IMR-90 (cell line): ENCODE measurements around the gene DDX20. TPM values are rescaled to one million over a fixed set of nuclear protein-coding genes. Genes with fewer than 3 reads are reported as not detected.

Source experiments
- ATAC-seq: fragments of 200-7000 bp; cut with Tn5 transposase; 2 replicates; pipeline ENCODE4 v1.9.1; 2020; ENCODE audit warnings: low read depth, mild to moderate bottlenecking, moderate library complexity
- BruUV-seq: library from RNA; stranded (reverse); fragments of 400-500 nt; replicated peaks from 2 replicates; lab custom pipeline; 2021; lab: Mats Ljungman, UMichigan
- CTCF ChIA-PET: fragments of 300-600 bp; formaldehyde crosslinking; extraction: SDS; loops from one replicate; lab custom pipeline; 2021; ENCODE audit warnings: antibody characterized with exemption; lab: Yijun Ruan, JAX
- POLR2A ChIA-PET: fragments of 300-600 bp; sonication (Branson Sonifier 250); formaldehyde crosslinking; loops from one replicate; lab custom pipeline; 2022; ENCODE audit warnings: antibody characterized with exemption; ENCODE audit not compliant: unreplicated experiment; lab: Charles Lee
- DNase-seq: peaks from one replicate; pipeline ENCODE4 v3.0.0; 2013
- H2AFZ ChIP-seq: replicated peaks from 2 replicates; pipeline ENCODE3; 2013; ENCODE audit warnings: low read length, mild to moderate bottlenecking; ENCODE audit not compliant: poor library complexity
- H2AK5ac ChIP-seq: 2 replicates; pipeline ENCODE4 v1.6.1; 2013; ENCODE audit warnings: low read depth, low read length, inconsistent platforms
- H2AK9ac ChIP-seq: replicated peaks from 2 replicates; pipeline ENCODE3; 2013; ENCODE audit warnings: mild to moderate bottlenecking, low read depth, low read length, moderate library complexity; ENCODE audit not compliant: poor library complexity
- H2BK120ac ChIP-seq: 2 replicates; pipeline ENCODE4 v1.6.1; 2013; ENCODE audit warnings: low read depth, low read length, inconsistent platforms
- H2BK15ac ChIP-seq: 3 replicates; pipeline ENCODE4 v1.6.1; 2013; ENCODE audit warnings: low read depth, low read length, inconsistent platforms
- H2BK20ac ChIP-seq: 2 replicates; pipeline ENCODE4 v1.6.1; 2013; ENCODE audit warnings: low read depth, mild to moderate bottlenecking, inconsistent platforms, low read length, moderate library complexity
- H2BK5ac ChIP-seq: 2 replicates; pipeline ENCODE4 v1.6.1; 2013; ENCODE audit warnings: mild to moderate bottlenecking, low read depth, low read length, inconsistent platforms; ENCODE audit not compliant: poor library complexity, severe bottlenecking
- H3K14ac ChIP-seq: replicated peaks from 2 replicates; pipeline ENCODE4 v1.6.1; 2013; ENCODE audit warnings: low read depth, low read length, inconsistent platforms
- H3K18ac ChIP-seq: 2 replicates; pipeline ENCODE4 v1.6.1; 2013; ENCODE audit warnings: low read depth, low read length, control low read depth
- H3K23ac ChIP-seq: 2 replicates; pipeline ENCODE4 v1.6.1; 2013; ENCODE audit warnings: low read depth, low read length, inconsistent platforms
- H3K27ac ChIP-seq: 2 replicates; pipeline ENCODE4 v1.5.1; 2013; ENCODE audit warnings: mild to moderate bottlenecking, control low read depth, low read length; ENCODE audit not compliant: insufficient read depth
- H3K27me3 ChIP-seq: 2 replicates; pipeline ENCODE4 v1.6.1; 2013; ENCODE audit warnings: low read length; ENCODE audit not compliant: control insufficient read depth, insufficient read depth
- H3K36me3 ChIP-seq: 2 replicates; pipeline ENCODE4 v1.6.1; 2013; ENCODE audit warnings: low read length, mixed read lengths; ENCODE audit not compliant: control insufficient read depth, insufficient read depth
- H3K4ac ChIP-seq: 2 replicates; pipeline ENCODE4 v1.6.1; 2013; ENCODE audit warnings: low read depth, low read length, inconsistent platforms
- H3K4me1 ChIP-seq: 2 replicates; pipeline ENCODE4 v1.6.1; 2013; ENCODE audit warnings: low read length, mixed read lengths; ENCODE audit not compliant: control insufficient read depth, insufficient read depth
- H3K4me2 ChIP-seq: 2 replicates; pipeline ENCODE4 v1.6.1; 2013; ENCODE audit warnings: low read depth, mild to moderate bottlenecking, control low read depth, low read length, moderate library complexity
- H3K4me3 ChIP-seq: 2 replicates; pipeline ENCODE4 v1.5.1; 2013; ENCODE audit warnings: low read depth, mild to moderate bottlenecking, control low read depth, low read length, moderate library complexity; ENCODE audit not compliant: insufficient read depth
- H3K56ac ChIP-seq: 2 replicates; pipeline ENCODE4 v1.6.1; 2013; ENCODE audit warnings: low read length, inconsistent platforms; ENCODE audit not compliant: insufficient read depth; ENCODE audit errors: extremely low read depth
- H3K79me1 ChIP-seq, 2 experiments: 2 replicates each; pipeline ENCODE4 v1.6.1; 2013; ENCODE audit warnings: low read length in 2 of 2, inconsistent platforms in 1 of 2, low read depth in 1 of 2
- H3K9ac ChIP-seq: 2 replicates; pipeline ENCODE4 v1.6.1; 2013; ENCODE audit warnings: low read depth, low read length, control low read depth
- H3K9me1 ChIP-seq: 2 replicates; pipeline ENCODE4 v1.6.1; 2013; ENCODE audit warnings: low read length, inconsistent platforms; ENCODE audit not compliant: insufficient read depth
- H3K9me3 ChIP-seq: 2 replicates; pipeline ENCODE4 v1.6.1; 2013; ENCODE audit warnings: low read length; ENCODE audit not compliant: control insufficient read depth, insufficient read depth
- H4K20me1 ChIP-seq: 2 replicates; pipeline ENCODE4 v1.6.1; 2013; ENCODE audit warnings: low read length, inconsistent platforms; ENCODE audit not compliant: insufficient read depth
- H4K5ac ChIP-seq: 2 replicates; pipeline ENCODE4 v1.6.1; 2013; ENCODE audit warnings: mild to moderate bottlenecking, low read depth, low read length, control low read depth
- H4K8ac ChIP-seq, 2 experiments: 2 replicates each; pipeline ENCODE4 v1.6.1; 2013; ENCODE audit warnings: low read depth in 2 of 2, low read length in 2 of 2, control low read depth in 1 of 2, inconsistent platforms in 1 of 2
- H4K91ac ChIP-seq: 2 replicates; pipeline ENCODE4 v1.6.1; 2013; ENCODE audit warnings: low read depth, low read length, inconsistent platforms; ENCODE audit not compliant: insufficient read depth
- BHLHE40 ChIP-seq: fragments of 150-350 bp; IDR thresholded peaks from 2 replicates; pipeline ENCODE4 v1.6.1; 2016; ENCODE audit warnings: mild to moderate bottlenecking, low read depth, low read length
- CEBPB ChIP-seq: IDR thresholded peaks from 2 replicates; pipeline ENCODE4 v1.6.1; 2012; ENCODE audit warnings: low read depth, low read length, improper control_type of control experiment
- CHD1 ChIP-seq: IDR thresholded peaks from 2 replicates; pipeline ENCODE4 v1.6.1; 2012; ENCODE audit warnings: low read depth, low read length, improper control_type of control experiment
- FOS ChIP-seq: fragments of 150-350 bp; IDR thresholded peaks from 2 replicates; pipeline ENCODE4 v1.6.1; 2016; ENCODE audit warnings: low read depth, low read length
- MAFK ChIP-seq: IDR thresholded peaks from 2 replicates; pipeline ENCODE4 v1.6.1; 2012; ENCODE audit warnings: low read depth, low read length, improper control_type of control experiment
- MAZ ChIP-seq: IDR thresholded peaks from 2 replicates; pipeline ENCODE4 v1.6.1; 2012; ENCODE audit warnings: low read depth, mild to moderate bottlenecking, low read length, improper control_type of control experiment, moderate library complexity, borderline replicate concordance
- MXI1 ChIP-seq: IDR thresholded peaks from 2 replicates; pipeline ENCODE4 v1.6.1; 2012; ENCODE audit warnings: low read depth, mild to moderate bottlenecking, low read length, moderate library complexity, borderline replicate concordance
- NFE2L2 ChIP-seq: fragments of 150-350 bp; IDR thresholded peaks from 2 replicates; pipeline ENCODE4 v1.6.1; 2016; ENCODE audit warnings: low read depth, mild to moderate bottlenecking, low read length
- POLR2A ChIP-seq: IDR thresholded peaks from 2 replicates; pipeline ENCODE4 v1.6.1; 2012; ENCODE audit warnings: mild to moderate bottlenecking, low read depth, low read length
- RAD21 ChIP-seq: IDR thresholded peaks from 2 replicates; pipeline ENCODE4 v1.6.1; 2012; ENCODE audit warnings: low read length, improper control_type of control experiment
- RCOR1 ChIP-seq: IDR thresholded peaks from 2 replicates; pipeline ENCODE4 v1.6.1; 2012; ENCODE audit warnings: mild to moderate bottlenecking, low read length, improper control_type of control experiment; ENCODE audit not compliant: insufficient replicate concordance
- RFX5 ChIP-seq: IDR thresholded peaks from 2 replicates; pipeline ENCODE4 v1.8.0; 2012; ENCODE audit warnings: low read depth, mild to moderate bottlenecking, low read length, moderate library complexity
- USF2 ChIP-seq: fragments of 150-350 bp; IDR thresholded peaks from 2 replicates; pipeline ENCODE4 v1.6.1; 2017; ENCODE audit warnings: mild to moderate bottlenecking, antibody characterized with exemption, low read length, low read depth
- WGBS, 2 experiments: methylation state at CpG; one replicate each; pipeline versions ENCODE4 v1.1.5 to v1.1.7; 2013; ENCODE audit warnings: missing lambda C conversion rate in 2 of 2; ENCODE audit not compliant: insufficient read length in 1 of 2; ENCODE audit errors: extremely low coverage in 2 of 2; 5-methylcytosine and 5-hydroxymethylcytosine counted together
- dilution Hi-C: fragments of 300-500 bp; cut with HindIII; formaldehyde crosslinking; loops from one replicate; pipeline ENCODE4 v1.14.3; 2018; ENCODE audit warnings: low sequenced_read_pairs; ENCODE audit not compliant: unreplicated experiment
- in situ Hi-C: fragments of 300-500 bp; cut with MboI; formaldehyde crosslinking; loops from 3 replicates; pipeline ENCODE4 v1.14.3; 2019; ENCODE audit warnings: low sequenced_read_pairs, inconsistent platforms, mixed read lengths
- intact Hi-C: fragments of 100-400 bp; cut with micrococcal nuclease; formaldehyde crosslinking; loops from 2 replicates; pipeline ENCODE4 v1.10.0; 2022
- polyA plus RNA-seq, 3 experiments: library from polyadenylated mRNA; depleted of rRNA; stranded (reverse); fragments of >200 nt; gene quantifications; 2 replicates each; pipeline ENCODE4 v1.2.3, GENCODE V29; 2012; ENCODE audit warnings: low replicate concordance in 1 of 3
- total RNA-seq: library from RNA; depleted of rRNA; stranded (reverse); fragments of >200 nt; gene quantifications from 2 replicates; pipeline ENCODE4 v1.2.3, GENCODE V29; 2012
- TF ChIP-seq, protein P1 (sequence below): fragments of 150-350 bp; IDR thresholded peaks from 2 replicates; pipeline ENCODE4 v1.6.1; 2016; ENCODE audit warnings: low read depth, mild to moderate bottlenecking, low read length, moderate library complexity, borderline replicate concordance
- TF ChIP-seq, protein P2 (sequence below): conservative IDR thresholded peaks from 2 replicates; pipeline ENCODE4 v1.5.1; 2012; ENCODE audit warnings: mild to moderate bottlenecking, low read depth, low read length, improper control_type of control experiment

Gene DDX20
- total and polyA plus RNA-seq, 2 of the 4 experiments (the other 2 are of a cell fraction), result 5.7 to 10.9 TPM

GRCh38 chr1:111727056-111727455 lies 28.6 kb upstream of the DDX20 start:
- Histone ChIP-seq H2BK5ac (no peak overlapping the region), H2BK15ac (no peak overlapping the region), H2AK9ac (no peak overlapping the region), H3K27me3 (no peaks in the 10 kb centered on the region), H3K18ac (no peak overlapping the region), H3K9me1 (peaks cover 7% of the 10 kb centered on the region), H4K8ac (no peak overlapping the region), H3K36me3 (peaks cover 5% of the 10 kb centered on the region; the same call in 1 of the 2 replicates), H3K27ac (no peak overlapping the region), H4K91ac (no peak overlapping the region), H4K20me1 (peaks cover 4% of the 10 kb centered on the region; the same call in 1 of the 2 replicates), H2BK120ac (no peak overlapping the region), H3K4ac (no peak overlapping the region), H3K9me3 (no peaks in the 10 kb centered on the region), H4K5ac (no peak overlapping the region), H3K14ac (no peak overlapping the region), H3K9ac (no peak overlapping the region), H2AK5ac (no peak overlapping the region), H3K23ac (no peak overlapping the region), H3K79me1 (peaks cover 0 to 15% of the 10 kb centered on the region in 2 experiments; a peak in 1 of 4 replicates), H3K4me3 (no peak overlapping the region), H3K4me2 (no peak overlapping the region), H2AFZ (no peak overlapping the region), H3K4me1 (peaks cover 1% of the 10 kb centered on the region), H3K56ac (no peak overlapping the region), H2BK20ac (no peak overlapping the region)
- intact Hi-C loops, result no loop called here
- TF ChIP-seq MAZ (no peak), MXI1 (no peak), RFX5 (no peak), BHLHE40 (no peak), CEBPB (no peak), NFE2L2 (no peak), RAD21 (no peak), POLR2A (no peak), USF2 (no peak), MAFK (no peak), FOS (no peak), CHD1 (no peak), RCOR1 (no peak)
- TF ChIP-seq, protein P1, sequence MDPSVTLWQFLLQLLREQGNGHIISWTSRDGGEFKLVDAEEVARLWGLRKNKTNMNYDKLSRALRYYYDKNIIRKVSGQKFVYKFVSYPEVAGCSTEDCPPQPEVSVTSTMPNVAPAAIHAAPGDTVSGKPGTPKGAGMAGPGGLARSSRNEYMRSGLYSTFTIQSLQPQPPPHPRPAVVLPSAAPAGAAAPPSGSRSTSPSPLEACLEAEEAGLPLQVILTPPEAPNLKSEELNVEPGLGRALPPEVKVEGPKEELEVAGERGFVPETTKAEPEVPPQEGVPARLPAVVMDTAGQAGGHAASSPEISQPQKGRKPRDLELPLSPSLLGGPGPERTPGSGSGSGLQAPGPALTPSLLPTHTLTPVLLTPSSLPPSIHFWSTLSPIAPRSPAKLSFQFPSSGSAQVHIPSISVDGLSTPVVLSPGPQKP, result no peak
- TF ChIP-seq, protein P2, sequence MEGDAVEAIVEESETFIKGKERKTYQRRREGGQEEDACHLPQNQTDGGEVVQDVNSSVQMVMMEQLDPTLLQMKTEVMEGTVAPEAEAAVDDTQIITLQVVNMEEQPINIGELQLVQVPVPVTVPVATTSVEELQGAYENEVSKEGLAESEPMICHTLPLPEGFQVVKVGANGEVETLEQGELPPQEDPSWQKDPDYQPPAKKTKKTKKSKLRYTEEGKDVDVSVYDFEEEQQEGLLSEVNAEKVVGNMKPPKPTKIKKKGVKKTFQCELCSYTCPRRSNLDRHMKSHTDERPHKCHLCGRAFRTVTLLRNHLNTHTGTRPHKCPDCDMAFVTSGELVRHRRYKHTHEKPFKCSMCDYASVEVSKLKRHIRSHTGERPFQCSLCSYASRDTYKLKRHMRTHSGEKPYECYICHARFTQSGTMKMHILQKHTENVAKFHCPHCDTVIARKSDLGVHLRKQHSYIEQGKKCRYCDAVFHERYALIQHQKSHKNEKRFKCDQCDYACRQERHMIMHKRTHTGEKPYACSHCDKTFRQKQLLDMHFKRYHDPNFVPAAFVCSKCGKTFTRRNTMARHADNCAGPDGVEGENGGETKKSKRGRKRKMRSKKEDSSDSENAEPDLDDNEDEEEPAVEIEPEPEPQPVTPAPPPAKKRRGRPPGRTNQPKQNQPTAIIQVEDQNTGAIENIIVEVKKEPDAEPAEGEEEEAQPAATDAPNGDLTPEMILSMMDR, result no peak
- ATAC-seq (no peak), DNase-seq (no peak)
- dilution Hi-C loops, result no loop called here
- 83% methylated on average over 8 of the region's 18 CpGs; no CpG with 5 or more reads in 1 of the 2 experiments for WGBS, 2 experiments
- no TSS peak for BruUV-seq
- POLR2A ChIA-PET, result no interaction called here
- CTCF ChIA-PET, result interaction anchor here (1.0 kb wide), 1 partner anchor 12 kb away, joined by 3 read pairs; no protein-coding TSS in a partner anchor
- in situ Hi-C loops, result no loop called here
